Liver (tissue), 3 donors: ENCODE results near the gene PDGFD.

Experiments used
- GABPA ChIP-seq, 2 donors: IDR thresholded peaks in 1 of 2; conservative IDR thresholded peaks in 1 of 2; 2 replicates each; pipeline ENCODE4 v1.6.1; 2016; ENCODE audit warnings: antibody characterized with exemption in 2 of 2, mild to moderate bottlenecking in 1 of 2, moderate library complexity in 1 of 2
- RAD21 ChIP-seq, 2 donors: IDR thresholded peaks; 2 replicates each; pipeline ENCODE4 v1.6.1; 2016; ENCODE audit warnings: antibody characterized with exemption in 2 of 2, mild to moderate bottlenecking in 2 of 2
- RXRA ChIP-seq, 2 donors: IDR thresholded peaks; 2 replicates each; pipeline ENCODE4 v1.6.1; 2017 to 2018; ENCODE audit warnings: antibody characterized with exemption in 2 of 2, mild to moderate bottlenecking in 1 of 2
- SP1 ChIP-seq: IDR thresholded peaks from 2 replicates; pipeline ENCODE4 v1.6.1; 2018; ENCODE audit warnings: antibody characterized with exemption, mild to moderate bottlenecking
- TAF1 ChIP-seq: conservative IDR thresholded peaks from 2 replicates; pipeline ENCODE4 v1.6.1; 2016; ENCODE audit warnings: antibody characterized with exemption, mild to moderate bottlenecking
- TF ChIP-seq, protein P1 (sequence below): fragments of 150-350 bp; IDR thresholded peaks from 2 replicates; pipeline ENCODE4 v1.5.1; 2017; ENCODE audit warnings: improper control_type of control experiment, low read depth, low read length; ENCODE audit not compliant: missing input control
- TF ChIP-seq, protein P2 (sequence below): IDR thresholded peaks from 2 replicates; pipeline ENCODE4 v1.6.1; 2016; ENCODE audit warnings: antibody characterized with exemption, mild to moderate bottlenecking
- TF ChIP-seq, protein P3 (sequence below): IDR thresholded peaks from 2 replicates; pipeline ENCODE4 v1.6.1; 2016; ENCODE audit warnings: antibody characterized with exemption
- TF ChIP-seq, protein P4 (sequence below): IDR thresholded peaks from 2 replicates; pipeline ENCODE4 v1.6.1; 2016; ENCODE audit warnings: antibody characterized with exemption
- donor health status: healthy.
- donor health status: healthy.

DNA sequence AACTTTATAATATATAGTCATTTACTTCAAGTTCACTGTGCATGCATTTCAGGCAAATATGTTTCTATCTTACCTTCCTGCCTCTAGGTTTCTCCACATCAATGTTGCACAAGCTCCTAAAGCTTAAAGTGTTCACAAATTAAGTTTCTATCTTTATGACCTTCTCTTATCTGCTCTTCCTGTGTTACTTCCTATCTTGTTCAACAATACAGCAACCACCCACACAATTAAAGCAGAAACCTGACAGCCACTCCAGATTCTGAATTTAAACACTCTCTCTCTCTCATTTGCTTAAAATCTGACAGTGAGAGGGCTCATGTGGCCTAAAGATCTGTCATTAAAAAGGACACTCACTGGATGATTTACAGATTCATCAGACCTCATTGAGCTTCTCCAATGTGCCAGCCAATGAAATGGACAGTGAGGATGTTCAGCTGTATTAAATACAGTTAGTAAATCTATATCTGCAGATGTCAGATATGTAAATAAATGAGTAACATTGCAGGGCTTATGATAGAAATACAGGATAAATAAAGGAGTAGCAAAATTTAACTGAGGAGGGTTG is 10.9 kb downstream of the PDGFD start:
- TF ChIP-seq, protein P1, sequence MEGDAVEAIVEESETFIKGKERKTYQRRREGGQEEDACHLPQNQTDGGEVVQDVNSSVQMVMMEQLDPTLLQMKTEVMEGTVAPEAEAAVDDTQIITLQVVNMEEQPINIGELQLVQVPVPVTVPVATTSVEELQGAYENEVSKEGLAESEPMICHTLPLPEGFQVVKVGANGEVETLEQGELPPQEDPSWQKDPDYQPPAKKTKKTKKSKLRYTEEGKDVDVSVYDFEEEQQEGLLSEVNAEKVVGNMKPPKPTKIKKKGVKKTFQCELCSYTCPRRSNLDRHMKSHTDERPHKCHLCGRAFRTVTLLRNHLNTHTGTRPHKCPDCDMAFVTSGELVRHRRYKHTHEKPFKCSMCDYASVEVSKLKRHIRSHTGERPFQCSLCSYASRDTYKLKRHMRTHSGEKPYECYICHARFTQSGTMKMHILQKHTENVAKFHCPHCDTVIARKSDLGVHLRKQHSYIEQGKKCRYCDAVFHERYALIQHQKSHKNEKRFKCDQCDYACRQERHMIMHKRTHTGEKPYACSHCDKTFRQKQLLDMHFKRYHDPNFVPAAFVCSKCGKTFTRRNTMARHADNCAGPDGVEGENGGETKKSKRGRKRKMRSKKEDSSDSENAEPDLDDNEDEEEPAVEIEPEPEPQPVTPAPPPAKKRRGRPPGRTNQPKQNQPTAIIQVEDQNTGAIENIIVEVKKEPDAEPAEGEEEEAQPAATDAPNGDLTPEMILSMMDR = no peak
- TF ChIP-seq GABPA (IDR thresholded peaks at IDR 0.05 in 1 of 2, conservative IDR thresholded peaks at IDR 0.05 in 1 of 2) = no peak
- no peak for TF ChIP-seq RAD21 (IDR thresholded peaks at IDR 0.05)
- TF ChIP-seq, protein P2, sequence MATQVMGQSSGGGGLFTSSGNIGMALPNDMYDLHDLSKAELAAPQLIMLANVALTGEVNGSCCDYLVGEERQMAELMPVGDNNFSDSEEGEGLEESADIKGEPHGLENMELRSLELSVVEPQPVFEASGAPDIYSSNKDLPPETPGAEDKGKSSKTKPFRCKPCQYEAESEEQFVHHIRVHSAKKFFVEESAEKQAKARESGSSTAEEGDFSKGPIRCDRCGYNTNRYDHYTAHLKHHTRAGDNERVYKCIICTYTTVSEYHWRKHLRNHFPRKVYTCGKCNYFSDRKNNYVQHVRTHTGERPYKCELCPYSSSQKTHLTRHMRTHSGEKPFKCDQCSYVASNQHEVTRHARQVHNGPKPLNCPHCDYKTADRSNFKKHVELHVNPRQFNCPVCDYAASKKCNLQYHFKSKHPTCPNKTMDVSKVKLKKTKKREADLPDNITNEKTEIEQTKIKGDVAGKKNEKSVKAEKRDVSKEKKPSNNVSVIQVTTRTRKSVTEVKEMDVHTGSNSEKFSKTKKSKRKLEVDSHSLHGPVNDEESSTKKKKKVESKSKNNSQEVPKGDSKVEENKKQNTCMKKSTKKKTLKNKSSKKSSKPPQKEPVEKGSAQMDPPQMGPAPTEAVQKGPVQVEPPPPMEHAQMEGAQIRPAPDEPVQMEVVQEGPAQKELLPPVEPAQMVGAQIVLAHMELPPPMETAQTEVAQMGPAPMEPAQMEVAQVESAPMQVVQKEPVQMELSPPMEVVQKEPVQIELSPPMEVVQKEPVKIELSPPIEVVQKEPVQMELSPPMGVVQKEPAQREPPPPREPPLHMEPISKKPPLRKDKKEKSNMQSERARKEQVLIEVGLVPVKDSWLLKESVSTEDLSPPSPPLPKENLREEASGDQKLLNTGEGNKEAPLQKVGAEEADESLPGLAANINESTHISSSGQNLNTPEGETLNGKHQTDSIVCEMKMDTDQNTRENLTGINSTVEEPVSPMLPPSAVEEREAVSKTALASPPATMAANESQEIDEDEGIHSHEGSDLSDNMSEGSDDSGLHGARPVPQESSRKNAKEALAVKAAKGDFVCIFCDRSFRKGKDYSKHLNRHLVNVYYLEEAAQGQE = no peak
- TF ChIP-seq TAF1 = no peak
- TF ChIP-seq, protein P3, sequence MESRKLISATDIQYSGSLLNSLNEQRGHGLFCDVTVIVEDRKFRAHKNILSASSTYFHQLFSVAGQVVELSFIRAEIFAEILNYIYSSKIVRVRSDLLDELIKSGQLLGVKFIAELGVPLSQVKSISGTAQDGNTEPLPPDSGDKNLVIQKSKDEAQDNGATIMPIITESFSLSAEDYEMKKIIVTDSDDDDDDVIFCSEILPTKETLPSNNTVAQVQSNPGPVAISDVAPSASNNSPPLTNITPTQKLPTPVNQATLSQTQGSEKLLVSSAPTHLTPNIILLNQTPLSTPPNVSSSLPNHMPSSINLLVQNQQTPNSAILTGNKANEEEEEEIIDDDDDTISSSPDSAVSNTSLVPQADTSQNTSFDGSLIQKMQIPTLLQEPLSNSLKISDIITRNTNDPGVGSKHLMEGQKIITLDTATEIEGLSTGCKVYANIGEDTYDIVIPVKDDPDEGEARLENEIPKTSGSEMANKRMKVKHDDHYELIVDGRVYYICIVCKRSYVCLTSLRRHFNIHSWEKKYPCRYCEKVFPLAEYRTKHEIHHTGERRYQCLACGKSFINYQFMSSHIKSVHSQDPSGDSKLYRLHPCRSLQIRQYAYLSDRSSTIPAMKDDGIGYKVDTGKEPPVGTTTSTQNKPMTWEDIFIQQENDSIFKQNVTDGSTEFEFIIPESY = no peak
- TF ChIP-seq RXRA (IDR thresholded peaks at IDR 0.05) = no peak
- TF ChIP-seq, protein P4, sequence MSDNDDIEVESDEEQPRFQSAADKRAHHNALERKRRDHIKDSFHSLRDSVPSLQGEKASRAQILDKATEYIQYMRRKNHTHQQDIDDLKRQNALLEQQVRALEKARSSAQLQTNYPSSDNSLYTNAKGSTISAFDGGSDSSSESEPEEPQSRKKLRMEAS = no peak
- TF ChIP-seq SP1 = no peak
